GM21447 (cell line): Measurements from ENCODE around the gene ZNF467.

Experiments used
- ATAC-seq: cut with Tn5 transposase; IDR thresholded peaks from one replicate; pipeline ENCODE4 v1.9.1; 2021; ENCODE audit not compliant: unreplicated experiment

Gene ZNF467

GRCh38 chr7:149773446-149774236 lies at the start of gene ZNF467:
Gene ZNF467 (minus strand): TSS chr7:149773588. CDS start chr7:149771032, 2,556 bp downstream.
- ATAC-seq, result no peak

- no peak for ATAC-seq
These were observed 49.1 kb upstream of the ZNF467 start for GRCh38 chr7:149822353-149822943.

GRCh38 chr7:149821191-149822148 lies 48.1 kb upstream of the ZNF467 start:
- no peak for ATAC-seq

- ATAC-seq, result no peak
These were observed 47.3 kb upstream of the ZNF467 start for GRCh38 chr7:149820622-149821190.

GRCh38 chr7:149819961-149820340 lies 46.6 kb upstream of the ZNF467 start:
- no peak for ATAC-seq

- ATAC-seq, result no peak
These were observed 46.0 kb upstream of the ZNF467 start for GRCh38 chr7:149819141-149819960.

- no peak for ATAC-seq
These were observed 45.1 kb upstream of the ZNF467 start for GRCh38 chr7:149818536-149818840.

GRCh38 chr7:149817836-149818535 lies 44.6 kb upstream of the ZNF467 start:
- ATAC-seq, result no peak

- no peak for ATAC-seq
These were observed 43.9 kb upstream of the ZNF467 start for GRCh38 chr7:149817301-149817771.

- no peak for ATAC-seq
These were observed 43.4 kb upstream of the ZNF467 start for GRCh38 chr7:149816794-149817193.

GRCh38 chr7:149816267-149816751 lies 42.9 kb upstream of the ZNF467 start:
- ATAC-seq, result no peak

- no peak for ATAC-seq
These were observed 42.4 kb upstream of the ZNF467 start for GRCh38 chr7:149815661-149816266.

GRCh38 chr7:149815121-149815520 lies 41.7 kb upstream of the ZNF467 start:
- no peak for ATAC-seq

GRCh38 chr7:149814494-149814893 lies 41.1 kb upstream of the ZNF467 start:
- no peak for ATAC-seq

- no peak for ATAC-seq
These were observed 40.1 kb upstream of the ZNF467 start for GRCh38 chr7:149813254-149814035.

- ATAC-seq, result no peak
These were observed 38.6 kb upstream of the ZNF467 start for GRCh38 chr7:149811831-149812490.

- no peak for ATAC-seq
These were observed 37.8 kb upstream of the ZNF467 start for GRCh38 chr7:149811221-149811620.

- ATAC-seq, result no peak
These were observed 35.8 kb upstream of the ZNF467 start for GRCh38 chr7:149809215-149809614.
